Kidney (tissue), 14 donors: ENCODE results near the gene ISCA2. TPM values are rescaled to one million over a fixed set of nuclear protein-coding genes. Genes with fewer than 3 reads are reported as not detected.
A peak's percentile ranks its signal among the peaks of the same experiment; 100 is the strongest.

Experiments
- DNase-seq, 5 donors: peaks; one replicate each; pipeline ENCODE4 v3.0.0-alpha.2; 2013 to 2020
- FAIRE-seq: peaks from 2 replicates; lab custom pipeline; 2012; peaks lifted over from hg19 to GRCh38; lab: Jason Lieb, UNC
- H3K27ac ChIP-seq, 2 donors: one replicate each; pipeline ENCODE4 v1.7.0; 2013; ENCODE audit warnings: low read depth in 2 of 2, low read length in 2 of 2, inconsistent platforms in 1 of 2
- H3K27me3 ChIP-seq: one replicate; pipeline ENCODE4 v1.7.1; 2013; ENCODE audit warnings: low read length, inconsistent platforms; ENCODE audit not compliant: control insufficient read depth, insufficient read depth
- H3K36me3 ChIP-seq, 3 donors: one replicate each; pipeline versions ENCODE4 v1.7.0 to v1.7.1; 2013; ENCODE audit warnings: low read length in 3 of 3, control low read depth in 1 of 3, inconsistent platforms in 1 of 3; ENCODE audit not compliant: insufficient read depth in 3 of 3, control insufficient read depth in 2 of 3
- H3K4me1 ChIP-seq, 3 donors: one replicate each; pipeline versions ENCODE4 v1.7.0 to v1.7.1; 2013; ENCODE audit warnings: low read length in 3 of 3, inconsistent platforms in 1 of 3, low read depth in 1 of 3; ENCODE audit not compliant: control insufficient read depth in 2 of 3, insufficient read depth in 2 of 3
- H3K4me3 ChIP-seq, 3 donors: one replicate each; pipeline versions ENCODE4 v1.7.0 to v1.8.1; 2013; ENCODE audit warnings: low read length in 3 of 3, control low read depth in 1 of 3, inconsistent platforms in 1 of 3
- H3K9ac ChIP-seq, 3 donors: one replicate each; pipeline versions ENCODE4 v1.7.0 to v1.7.1; 2013; ENCODE audit warnings: low read length in 3 of 3, control low read depth in 1 of 3, inconsistent platforms in 1 of 3
- H3K9me3 ChIP-seq, 3 donors: one replicate each; pipeline versions ENCODE4 v1.7.0 to v1.7.1; 2013; ENCODE audit warnings: low read length in 3 of 3, control low read depth in 1 of 3, inconsistent platforms in 1 of 3; ENCODE audit not compliant: control insufficient read depth in 2 of 3, insufficient read depth in 1 of 3
- intact Hi-C: fragments of 100-400 bp; cut with DNase I; formaldehyde crosslinking; loops from one replicate; pipeline ENCODE4 v1.11.1; 2022
- polyA plus RNA-seq: library from polyadenylated mRNA; stranded (reverse); fragments of 350-450 nt; fragmentation: Illumina TruSeq; extraction: RNeasy Lipid Tissue Mini Kit (QIAGEN cat#74804); gene quantifications from one replicate; pipeline ENCODE4 v1.2.3, GENCODE V29; 2014; ENCODE audit warnings: low read depth, low replicate concordance; ENCODE audit not compliant: insufficient read depth
- total RNA-seq: library from RNA; stranded (reverse); fragmentation: NEBNext Ultra II Directional; extraction: Animal tissue kit (Norgen Biotek cat#: 25700); gene quantifications from one replicate; pipeline ENCODE4 v1.2.1, GENCODE V29; 2021
- TF ChIP-seq, protein P1 (sequence below): IDR thresholded peaks from 3 replicates; pipeline ENCODE4 v1.5.1; 2012; ENCODE audit warnings: mild to moderate bottlenecking, moderate library complexity, borderline replicate concordance; ENCODE audit not compliant: insufficient read depth; ENCODE audit errors: extremely low read depth
- donor health status: control.
- donor health status: control.
- donor health status: control.
- donor health status: control.
- donor health status: control.
- donor health status: DM: yes; HTN: yes; CAD: no.
- donor health status: Normal renal cell carcinoma (clear cell type).

ISCA2 gene
- total and polyA plus RNA-seq, 2 donors from 2014 or later = 27.1 to 60.1 TPM

DNA sequence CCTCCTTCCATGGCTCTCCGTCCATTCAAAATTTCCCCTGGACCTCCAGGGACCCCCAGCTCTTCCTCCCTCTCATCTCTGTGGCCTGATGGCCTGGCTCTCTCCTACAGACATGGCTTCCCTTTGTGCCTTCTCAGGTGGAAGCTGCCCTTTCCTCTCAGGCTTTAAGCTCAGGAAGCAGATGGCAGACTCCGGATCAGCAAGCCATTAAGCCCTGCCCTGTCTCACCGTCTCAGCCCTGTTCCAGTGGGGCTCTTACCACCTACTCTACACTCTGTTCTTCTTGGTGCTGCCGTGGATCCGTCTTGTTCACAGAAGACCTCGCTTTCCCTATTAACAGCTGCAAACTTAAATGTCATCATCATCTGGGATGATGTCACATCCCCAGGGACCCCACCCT is 33.6 kb upstream of the ISCA2 start:
- Histone ChIP-seq H3K4me1 (no peaks in the 10 kb centered on the region), H3K36me3 (no peaks in the 10 kb centered on the region), H3K9me3 (no peaks in the 10 kb centered on the region), H3K4me3 (no peak overlapping the region), H3K9ac (no peak overlapping the region), H3K27ac (no peak overlapping the region), H3K27me3 (no peaks in the 10 kb centered on the region)
- FAIRE-seq (no peak), DNase-seq (peak in 1 of 5 donors; percentile 10)
- intact Hi-C loops = no loop called here
- TF ChIP-seq, protein P1, sequence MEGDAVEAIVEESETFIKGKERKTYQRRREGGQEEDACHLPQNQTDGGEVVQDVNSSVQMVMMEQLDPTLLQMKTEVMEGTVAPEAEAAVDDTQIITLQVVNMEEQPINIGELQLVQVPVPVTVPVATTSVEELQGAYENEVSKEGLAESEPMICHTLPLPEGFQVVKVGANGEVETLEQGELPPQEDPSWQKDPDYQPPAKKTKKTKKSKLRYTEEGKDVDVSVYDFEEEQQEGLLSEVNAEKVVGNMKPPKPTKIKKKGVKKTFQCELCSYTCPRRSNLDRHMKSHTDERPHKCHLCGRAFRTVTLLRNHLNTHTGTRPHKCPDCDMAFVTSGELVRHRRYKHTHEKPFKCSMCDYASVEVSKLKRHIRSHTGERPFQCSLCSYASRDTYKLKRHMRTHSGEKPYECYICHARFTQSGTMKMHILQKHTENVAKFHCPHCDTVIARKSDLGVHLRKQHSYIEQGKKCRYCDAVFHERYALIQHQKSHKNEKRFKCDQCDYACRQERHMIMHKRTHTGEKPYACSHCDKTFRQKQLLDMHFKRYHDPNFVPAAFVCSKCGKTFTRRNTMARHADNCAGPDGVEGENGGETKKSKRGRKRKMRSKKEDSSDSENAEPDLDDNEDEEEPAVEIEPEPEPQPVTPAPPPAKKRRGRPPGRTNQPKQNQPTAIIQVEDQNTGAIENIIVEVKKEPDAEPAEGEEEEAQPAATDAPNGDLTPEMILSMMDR = no peak

- Histone ChIP-seq H3K27ac (no peak overlapping the region), H3K9ac (no peak overlapping the region)
- TF ChIP-seq, protein P1 = no peak
These were observed 30.6 kb upstream of the ISCA2 start for GRCh38 chr14:74462993-74463392.

GRCh38 chr14:74463697-74464096 is 29.9 kb upstream of the ISCA2 start:
- intact Hi-C loops = no loop called here
- Histone ChIP-seq H3K4me1 (no peaks in the 10 kb centered on the region), H3K27me3 (no peaks in the 10 kb centered on the region), H3K27ac (no peak overlapping the region), H3K36me3 (no peaks in the 10 kb centered on the region), H3K9me3 (no peaks in the 10 kb centered on the region), H3K9ac (no peak overlapping the region), H3K4me3 (no peak overlapping the region)
- TF ChIP-seq, protein P1 = no peak
- peak in 1 of 5 donors; percentile 1 for DNase-seq
- no peak for FAIRE-seq

More at GRCh38 chr14:74462993-74463392, 30.6 kb upstream of the ISCA2 start:
- no peaks in the 10 kb centered on the region for H3K4me1 ChIP-seq
- DNase-seq = no peak
- no peak overlapping the region for H3K4me3 ChIP-seq
- H3K36me3 ChIP-seq = no peaks in the 10 kb centered on the region
- H3K9me3 ChIP-seq = no peaks in the 10 kb centered on the region
- intact Hi-C loops = no loop called here
- FAIRE-seq = no peak
- H3K27me3 ChIP-seq = no peaks in the 10 kb centered on the region

DNA sequence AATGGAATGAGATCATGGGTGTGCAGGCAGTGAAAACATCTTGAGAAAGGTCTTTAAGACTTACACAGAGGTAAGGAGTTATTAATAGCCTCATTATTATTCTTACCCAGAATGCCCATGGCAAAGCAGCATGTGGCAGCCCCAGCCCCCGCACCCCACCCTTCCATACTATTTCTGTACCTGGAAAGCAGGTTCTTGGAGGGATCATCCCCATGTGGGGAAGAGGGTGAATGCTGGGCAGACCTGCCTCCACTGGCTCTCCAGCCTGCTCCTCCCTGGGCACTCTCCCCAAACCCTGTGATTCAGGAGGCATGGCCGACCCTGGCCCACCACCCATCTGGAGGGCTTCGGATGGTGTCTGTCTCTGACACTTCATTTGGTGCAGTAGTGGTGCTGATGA is 28.8 kb upstream of the ISCA2 start:
- H3K9me3 ChIP-seq = no peaks in the 10 kb centered on the region

More for the DNA sequence above, 28.8 kb upstream of the ISCA2 start:
- intact Hi-C loops = no loop called here
- no peak overlapping the region for H3K9ac ChIP-seq
- no peaks in the 10 kb centered on the region for H3K27me3 ChIP-seq
- FAIRE-seq (no peak), DNase-seq (no peak)
- H3K4me3 ChIP-seq = no peak overlapping the region
- H3K4me1 ChIP-seq = no peaks in the 10 kb centered on the region
- H3K36me3 ChIP-seq = peaks cover 0 to 2% (median 0%) of the 10 kb centered on the region in 3 donors
- TF ChIP-seq, protein P1 = no peak
- H3K27ac ChIP-seq = no peak overlapping the region
